GM18870 (cell line): ENCODE data around the gene MUC2.

Experiments
- ATAC-seq: cut with Tn5 transposase; IDR thresholded peaks from one replicate; pipeline ENCODE4 v1.9.1; 2021; ENCODE audit warnings: moderate library complexity; ENCODE audit not compliant: unreplicated experiment

The MUC2 gene

GRCh38 chr11:1050581-1051355 lies 23.9 kb upstream of the MUC2 start:
- no peak for ATAC-seq

- no peak for ATAC-seq
These were observed 23.1 kb upstream of the MUC2 start for GRCh38 chr11:1051356-1052132.

GRCh38 chr11:1052133-1053011 lies 22.3 kb upstream of the MUC2 start:
- no peak for ATAC-seq

GRCh38 chr11:1053121-1053901 lies 21.4 kb upstream of the MUC2 start:
- no peak for ATAC-seq

- no peak for ATAC-seq
These were observed 20.2 kb upstream of the MUC2 start for GRCh38 chr11:1054143-1055108.

GRCh38 chr11:1055109-1055703 lies 19.5 kb upstream of the MUC2 start:
- ATAC-seq, result no peak

- no peak for ATAC-seq
These were observed 18.5 kb upstream of the MUC2 start for GRCh38 chr11:1055990-1056771.

GRCh38 chr11:1057806-1058205 lies 16.9 kb upstream of the MUC2 start:
- ATAC-seq, result no peak

- no peak for ATAC-seq
These were observed 14.9 kb upstream of the MUC2 start for GRCh38 chr11:1059759-1060158.

- no peak for ATAC-seq
These were observed 14.3 kb upstream of the MUC2 start for GRCh38 chr11:1060410-1060809.

- ATAC-seq, result no peak
These were observed 13.6 kb upstream of the MUC2 start for GRCh38 chr11:1060852-1061616.

GRCh38 chr11:1062075-1062820 lies 12.4 kb upstream of the MUC2 start:
- ATAC-seq, result no peak

GRCh38 chr11:1064167-1064566 lies 10.5 kb upstream of the MUC2 start:
- no peak for ATAC-seq

- ATAC-seq, result no peak
These were observed 6.7 kb upstream of the MUC2 start for GRCh38 chr11:1067812-1068496.

- ATAC-seq, result no peak
These were observed 4.9 kb upstream of the MUC2 start for GRCh38 chr11:1069740-1070139.
